Esophagus muscularis mucosa (tissue), 3 donors: ENCODE data around the gene PITPNM1.

Experiments
- POLR2A ChIP-seq: fragments of 450-650 bp; IDR thresholded peaks from one replicate; pipeline ENCODE4 v1.6.1; 2017; ENCODE audit warnings: antibody characterized with exemption, moderate library complexity, mild to moderate bottlenecking, low read depth
- TF ChIP-seq, protein P1 (sequence below), 3 experiments: fragments of 200-600 bp in 2 of 3; fragments of 450-650 bp in 1 of 3; sonication (generic) in 2 of 3; IDR thresholded peaks; one replicate each; pipeline ENCODE4 v1.5.1; 2017 to 2019; ENCODE audit warnings: antibody characterized with exemption in 3 of 3, mild to moderate bottlenecking in 2 of 3, moderate library complexity in 1 of 3

DNA sequence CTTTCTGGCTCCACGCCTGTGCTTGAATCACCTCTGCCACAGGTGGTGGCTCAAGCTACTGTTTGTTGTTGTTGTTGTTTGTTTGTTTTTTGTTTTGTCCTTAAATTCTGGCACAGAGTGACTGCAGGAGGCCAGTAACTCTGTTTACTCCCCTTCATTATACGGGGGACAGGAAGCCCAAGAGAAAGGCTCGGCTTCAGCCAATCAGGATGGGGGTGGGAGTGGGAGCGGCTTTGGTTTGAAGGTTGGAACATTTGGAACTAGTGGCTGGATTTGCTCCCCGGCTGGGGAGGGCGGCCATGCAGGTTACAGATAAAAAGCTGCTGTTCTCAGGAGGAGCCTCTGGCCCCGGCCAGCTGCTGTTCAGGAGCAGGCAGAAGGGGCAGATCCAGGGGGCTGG lies 37.8 kb upstream of the PITPNM1 start:
- TF ChIP-seq POLR2A: no peak
- TF ChIP-seq, protein P1, sequence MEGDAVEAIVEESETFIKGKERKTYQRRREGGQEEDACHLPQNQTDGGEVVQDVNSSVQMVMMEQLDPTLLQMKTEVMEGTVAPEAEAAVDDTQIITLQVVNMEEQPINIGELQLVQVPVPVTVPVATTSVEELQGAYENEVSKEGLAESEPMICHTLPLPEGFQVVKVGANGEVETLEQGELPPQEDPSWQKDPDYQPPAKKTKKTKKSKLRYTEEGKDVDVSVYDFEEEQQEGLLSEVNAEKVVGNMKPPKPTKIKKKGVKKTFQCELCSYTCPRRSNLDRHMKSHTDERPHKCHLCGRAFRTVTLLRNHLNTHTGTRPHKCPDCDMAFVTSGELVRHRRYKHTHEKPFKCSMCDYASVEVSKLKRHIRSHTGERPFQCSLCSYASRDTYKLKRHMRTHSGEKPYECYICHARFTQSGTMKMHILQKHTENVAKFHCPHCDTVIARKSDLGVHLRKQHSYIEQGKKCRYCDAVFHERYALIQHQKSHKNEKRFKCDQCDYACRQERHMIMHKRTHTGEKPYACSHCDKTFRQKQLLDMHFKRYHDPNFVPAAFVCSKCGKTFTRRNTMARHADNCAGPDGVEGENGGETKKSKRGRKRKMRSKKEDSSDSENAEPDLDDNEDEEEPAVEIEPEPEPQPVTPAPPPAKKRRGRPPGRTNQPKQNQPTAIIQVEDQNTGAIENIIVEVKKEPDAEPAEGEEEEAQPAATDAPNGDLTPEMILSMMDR (IDR thresholded peaks at IDR 0.05): no peak
